ENCODE measurements around the gene BLOC1S3.

- TF ChIP-seq CTCF (IDR thresholded peaks at IDR 0.05; ENCODE audit: low read depth, low read length) = no peak
- no peak for TF ChIP-seq EZH2phosphoT487 (IDR thresholded peaks at IDR 0.05; ENCODE audit: low read depth)
Observed at GRCh38 chr19:45191375-45191774, 12.8 kb downstream of the BLOC1S3 start.

All from OCI-LY3 (cell line).